ENCODE measurements around the gene AMH. TPM values are rescaled to one million over a fixed set of nuclear protein-coding genes. Genes with fewer than 3 reads are reported as not detected.

The AMH gene
- total RNA-seq, 1 donor from 2014 or later, result 3.5 TPM

DNA sequence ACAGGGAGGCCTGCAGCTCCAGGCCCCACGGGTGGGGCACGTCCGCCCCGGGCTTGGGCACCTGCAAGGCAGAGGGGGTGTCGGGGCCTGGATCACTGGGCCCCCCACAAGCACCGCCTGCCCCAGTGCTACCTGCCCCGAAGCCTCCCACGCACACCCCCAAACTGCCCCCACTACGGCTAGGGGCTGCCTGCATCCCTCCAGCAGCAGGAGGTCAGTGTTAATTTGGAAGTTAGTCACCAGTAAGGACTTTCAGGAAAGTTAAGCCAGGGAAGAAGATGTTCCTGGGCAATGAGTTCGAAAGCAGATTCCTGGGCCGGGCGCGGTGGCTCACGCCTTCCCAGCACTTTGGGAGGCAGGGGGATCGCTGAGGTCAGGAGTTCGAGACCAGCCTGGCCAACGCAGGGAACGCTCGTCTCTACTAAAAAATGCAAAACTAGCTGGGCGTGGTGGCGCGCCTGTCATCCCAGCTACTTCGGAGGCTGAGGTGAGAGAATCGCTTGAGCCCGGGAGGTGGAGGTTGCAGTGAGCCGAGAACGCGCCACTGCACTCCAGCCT is 27.4 kb downstream of the AMH start:
- Histone ChIP-seq H3K79me2 (ENCODE audit: low read depth) (peaks cover 28% of the 10 kb centered on the region), H3K9me3 (ENCODE audit: low read depth) (no peaks in the 10 kb centered on the region), H4K20me1 (ENCODE audit: low read depth) (peaks cover 38% of the 10 kb centered on the region), H3F3A (ENCODE audit: low read depth) (peaks cover 21% of the 10 kb centered on the region), H3K4me1 (peaks cover 13% of the 10 kb centered on the region), H3K9ac (no peak overlapping the region), H3K36me3 (no peaks in the 10 kb centered on the region), H2AFZ (replicated peaks) (no peak overlapping the region), H3K4me3 (no peak overlapping the region), H3K27ac (no peak overlapping the region), H3K27me3 (peaks cover 1% of the 10 kb centered on the region), H3K4me2 (no peak overlapping the region)
- TF ChIP-seq, protein P1, sequence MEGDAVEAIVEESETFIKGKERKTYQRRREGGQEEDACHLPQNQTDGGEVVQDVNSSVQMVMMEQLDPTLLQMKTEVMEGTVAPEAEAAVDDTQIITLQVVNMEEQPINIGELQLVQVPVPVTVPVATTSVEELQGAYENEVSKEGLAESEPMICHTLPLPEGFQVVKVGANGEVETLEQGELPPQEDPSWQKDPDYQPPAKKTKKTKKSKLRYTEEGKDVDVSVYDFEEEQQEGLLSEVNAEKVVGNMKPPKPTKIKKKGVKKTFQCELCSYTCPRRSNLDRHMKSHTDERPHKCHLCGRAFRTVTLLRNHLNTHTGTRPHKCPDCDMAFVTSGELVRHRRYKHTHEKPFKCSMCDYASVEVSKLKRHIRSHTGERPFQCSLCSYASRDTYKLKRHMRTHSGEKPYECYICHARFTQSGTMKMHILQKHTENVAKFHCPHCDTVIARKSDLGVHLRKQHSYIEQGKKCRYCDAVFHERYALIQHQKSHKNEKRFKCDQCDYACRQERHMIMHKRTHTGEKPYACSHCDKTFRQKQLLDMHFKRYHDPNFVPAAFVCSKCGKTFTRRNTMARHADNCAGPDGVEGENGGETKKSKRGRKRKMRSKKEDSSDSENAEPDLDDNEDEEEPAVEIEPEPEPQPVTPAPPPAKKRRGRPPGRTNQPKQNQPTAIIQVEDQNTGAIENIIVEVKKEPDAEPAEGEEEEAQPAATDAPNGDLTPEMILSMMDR (IDR thresholded peaks at IDR 0.05), result no peak
- TF ChIP-seq EZH2phosphoT487 (IDR thresholded peaks at IDR 0.05), result no peak
- no peak for TF ChIP-seq EZH2 (IDR thresholded peaks at IDR 0.05)
- Mint-ChIP-seq H3K4me3 (no peak overlapping the region), H3K27me3 (ENCODE audit: insufficient read depth, low read depth) (peaks cover 6% of the 10 kb centered on the region), H3K9me3 (no peaks in the 10 kb centered on the region), H3K27ac (peak overlapping the region; percentile 63), H3K36me3 (peaks cover 3% of the 10 kb centered on the region), H3K4me1 (peaks cover 24% of the 10 kb centered on the region)
- DNase-seq (ENCODE audit: low spot score), result no peak

- H3K36me3 Mint-ChIP-seq, result no peaks in the 10 kb centered on the region
- Histone ChIP-seq H3K79me2 (ENCODE audit: low read depth) (peaks cover 22% of the 10 kb centered on the region), H3K9ac (no peak overlapping the region), H3K27ac (no peak overlapping the region), H3F3A (ENCODE audit: low read depth) (peaks cover 15% of the 10 kb centered on the region), H3K9me3 (ENCODE audit: low read depth) (no peaks in the 10 kb centered on the region), H3K4me3 (no peak overlapping the region), H3K36me3 (no peaks in the 10 kb centered on the region), H3K27me3 (peaks cover 8% of the 10 kb centered on the region), H4K20me1 (ENCODE audit: low read depth) (peaks cover 34% of the 10 kb centered on the region), H3K4me2 (no peak overlapping the region), H3K4me1 (peaks cover 14% of the 10 kb centered on the region), H2AFZ (replicated peaks) (no peak overlapping the region)
- DNase-seq (ENCODE audit: low spot score), result no peak
- no peak overlapping the region for H3K27ac Mint-ChIP-seq
- no peak for TF ChIP-seq EZH2 (IDR thresholded peaks at IDR 0.05)
- no peak for TF ChIP-seq EZH2phosphoT487 (IDR thresholded peaks at IDR 0.05)
- TF ChIP-seq, protein P1 (IDR thresholded peaks at IDR 0.05), result no peak
- H3K4me3 Mint-ChIP-seq, result no peak overlapping the region
- no peaks in the 10 kb centered on the region for H3K9me3 Mint-ChIP-seq
- peaks cover 22% of the 10 kb centered on the region for H3K4me1 Mint-ChIP-seq
- H3K27me3 Mint-ChIP-seq (ENCODE audit: insufficient read depth, low read depth), result peaks cover 6% of the 10 kb centered on the region
These were observed 28.0 kb downstream of the AMH start for GRCh38 chr19:2277138-2277537.

DNA sequence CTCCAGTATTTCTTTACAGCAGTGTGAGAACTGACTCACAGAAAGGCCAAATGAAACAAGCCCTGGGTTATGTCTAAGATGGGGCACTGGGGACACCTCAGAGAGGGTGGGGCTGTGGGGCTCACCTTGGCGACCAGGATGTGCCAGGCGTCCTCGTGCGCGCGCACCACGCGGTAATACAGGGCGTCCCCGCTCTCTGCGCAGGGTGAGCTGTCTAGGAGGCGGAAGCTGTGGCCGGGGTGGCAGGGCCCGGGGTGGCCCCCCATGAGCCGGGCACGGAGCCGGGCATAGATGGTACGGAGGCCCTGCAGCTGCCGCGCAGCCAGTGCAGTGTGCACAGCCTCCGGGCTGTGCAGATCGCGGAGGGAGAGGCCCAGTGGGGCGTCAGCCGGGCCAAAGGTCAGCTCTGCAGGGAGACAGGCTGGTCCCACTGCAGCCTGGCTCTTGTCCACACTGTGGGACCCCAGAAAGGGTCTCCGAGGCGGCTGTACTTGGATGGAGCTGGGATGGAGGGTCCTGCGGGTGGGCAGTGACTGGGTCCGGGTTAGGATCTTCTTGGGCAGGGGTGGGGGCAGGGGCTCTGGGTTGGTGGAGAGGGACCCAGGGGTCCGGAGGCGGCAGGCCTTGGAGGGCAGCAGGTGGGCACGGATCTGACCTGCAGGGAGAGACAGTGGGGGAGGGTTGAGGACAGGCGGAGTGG is 29.5 kb downstream of the AMH start:
- no peak overlapping the region for H3K4me3 Mint-ChIP-seq
- no peaks in the 10 kb centered on the region for H3K9me3 Mint-ChIP-seq
- peaks cover 8% of the 10 kb centered on the region for H3K79me2 ChIP-seq (ENCODE audit: low read depth)
- no peaks in the 10 kb centered on the region for H3K36me3 Mint-ChIP-seq
- no peak overlapping the region for H3K27ac Mint-ChIP-seq
- H3K36me3 ChIP-seq, result no peaks in the 10 kb centered on the region
- TF ChIP-seq, protein P1 (IDR thresholded peaks at IDR 0.05), result no peak
- no peak for TF ChIP-seq EZH2phosphoT487 (IDR thresholded peaks at IDR 0.05)
- TF ChIP-seq EZH2 (IDR thresholded peaks at IDR 0.05), result no peak
- no peak overlapping the region for H3K4me3 ChIP-seq
- no peak overlapping the region for H3K27ac ChIP-seq
- H3K4me2 ChIP-seq, result no peak overlapping the region
- H3K27me3 ChIP-seq, result peaks cover 22% of the 10 kb centered on the region
- peaks cover 22% of the 10 kb centered on the region for H4K20me1 ChIP-seq (ENCODE audit: low read depth)
- no peak overlapping the region for H3K9ac ChIP-seq
- peaks cover 9% of the 10 kb centered on the region for H3K27me3 Mint-ChIP-seq (ENCODE audit: insufficient read depth, low read depth)
- peaks cover 9% of the 10 kb centered on the region for H3K4me1 ChIP-seq
- H3F3A ChIP-seq (ENCODE audit: low read depth), result peaks cover 7% of the 10 kb centered on the region
- H3K4me1 Mint-ChIP-seq, result peaks cover 23% of the 10 kb centered on the region
- no peak for DNase-seq (ENCODE audit: low spot score)
- H3K9me3 ChIP-seq (ENCODE audit: low read depth), result no peaks in the 10 kb centered on the region
- no peak overlapping the region for H2AFZ ChIP-seq (replicated peaks)
